C4-2B (cell line): Measurements from ENCODE around the gene CDCA7.
"Not testable (repeated sequence)": the region's sequence is repeated elsewhere in the genome, so short reads cannot be mapped to it uniquely, and the experiment has no call there.

Experiments used
- H3K27ac ChIP-seq: fragments of 450-650 bp; 2 replicates; pipeline ENCODE4 v1.5.1; 2017
- CTCF ChIP-seq: fragments of 450-650 bp; conservative IDR thresholded peaks from 2 replicates; pipeline ENCODE4 v1.5.1; 2017; ENCODE audit warnings: mild to moderate bottlenecking
- ZFX ChIP-seq: fragments of 450-650 bp; IDR thresholded peaks from 2 replicates; pipeline ENCODE4 v1.6.1; 2017

The CDCA7 gene

GRCh38 chr2:173407176-173407575, 52.5 kb downstream of the CDCA7 start:
- no peak overlapping the region for H3K27ac ChIP-seq
- TF ChIP-seq CTCF (no peak), ZFX (no peak)

DNA sequence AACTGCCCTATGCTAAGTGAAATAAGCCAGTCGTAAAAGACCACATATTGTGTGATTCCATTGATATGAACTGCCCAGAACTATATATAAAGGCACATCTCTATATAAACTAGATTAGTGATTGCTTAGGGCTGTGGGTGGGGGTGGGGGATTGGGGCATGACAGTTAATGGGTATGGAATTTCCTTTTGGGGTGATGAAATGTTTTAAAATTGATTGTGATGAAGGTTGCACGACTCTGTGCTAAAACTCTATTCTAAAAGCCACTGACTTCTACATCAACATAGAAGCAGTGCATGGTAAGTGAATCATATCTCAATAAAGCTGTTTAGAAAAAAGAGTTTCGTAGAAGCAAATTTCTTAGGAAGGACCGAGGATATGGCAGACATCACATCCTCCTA, 53.0 kb downstream of the CDCA7 start:
- H3K27ac ChIP-seq = no peak overlapping the region
- TF ChIP-seq ZFX (no peak), CTCF (no peak)

- H3K27ac ChIP-seq = no peak overlapping the region
- TF ChIP-seq CTCF = no peak
Measured at GRCh38 chr2:173410579-173410978, 55.9 kb downstream of the CDCA7 start.

DNA sequence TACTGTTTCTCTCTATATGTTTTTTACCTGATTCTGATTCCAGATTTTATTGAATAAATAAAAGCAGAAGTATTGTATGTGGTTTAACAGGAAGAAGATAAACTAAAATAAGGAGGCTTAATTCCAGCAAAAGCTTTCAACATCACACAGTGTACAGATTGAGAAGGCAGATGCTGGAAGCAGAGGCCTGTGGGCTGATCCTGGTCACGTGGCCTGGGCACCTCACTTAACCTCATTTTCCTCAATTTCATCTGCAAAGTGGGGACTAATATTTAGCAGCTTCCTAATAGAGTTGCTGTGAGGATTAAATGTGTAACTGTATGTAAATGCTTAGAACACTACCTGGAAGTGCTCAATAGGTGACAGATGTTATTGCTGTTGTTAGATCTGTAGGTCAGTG, 58.0 kb downstream of the CDCA7 start:
- no peak for TF ChIP-seq ZFX
- no peak for TF ChIP-seq CTCF
- no peak overlapping the region for H3K27ac ChIP-seq

DNA sequence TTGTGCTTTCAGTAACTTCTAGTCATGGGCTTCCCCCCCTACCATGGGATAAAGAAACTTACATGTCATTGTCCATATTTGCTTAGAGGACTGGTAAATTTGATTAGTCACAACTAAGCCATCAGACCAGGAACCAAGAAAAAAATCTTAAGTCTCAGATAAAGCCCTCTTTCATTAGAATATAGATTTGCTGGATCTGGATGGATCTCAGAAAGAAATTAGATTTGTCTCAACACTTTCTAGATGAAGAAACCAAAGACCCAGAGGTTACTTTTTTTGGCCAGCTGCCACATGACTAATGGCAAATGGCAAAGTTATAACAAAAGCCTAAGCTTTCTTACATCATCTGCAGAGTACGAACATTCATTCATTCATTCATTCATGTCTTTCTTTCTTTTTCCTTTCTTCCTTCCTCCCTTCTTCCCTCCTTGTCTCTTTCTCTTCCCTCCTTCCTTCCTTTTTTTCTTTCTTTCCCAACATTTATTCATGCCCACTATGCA, 60.2 kb downstream of the CDCA7 start:
- no peak for TF ChIP-seq CTCF
- TF ChIP-seq ZFX = no peak

DNA sequence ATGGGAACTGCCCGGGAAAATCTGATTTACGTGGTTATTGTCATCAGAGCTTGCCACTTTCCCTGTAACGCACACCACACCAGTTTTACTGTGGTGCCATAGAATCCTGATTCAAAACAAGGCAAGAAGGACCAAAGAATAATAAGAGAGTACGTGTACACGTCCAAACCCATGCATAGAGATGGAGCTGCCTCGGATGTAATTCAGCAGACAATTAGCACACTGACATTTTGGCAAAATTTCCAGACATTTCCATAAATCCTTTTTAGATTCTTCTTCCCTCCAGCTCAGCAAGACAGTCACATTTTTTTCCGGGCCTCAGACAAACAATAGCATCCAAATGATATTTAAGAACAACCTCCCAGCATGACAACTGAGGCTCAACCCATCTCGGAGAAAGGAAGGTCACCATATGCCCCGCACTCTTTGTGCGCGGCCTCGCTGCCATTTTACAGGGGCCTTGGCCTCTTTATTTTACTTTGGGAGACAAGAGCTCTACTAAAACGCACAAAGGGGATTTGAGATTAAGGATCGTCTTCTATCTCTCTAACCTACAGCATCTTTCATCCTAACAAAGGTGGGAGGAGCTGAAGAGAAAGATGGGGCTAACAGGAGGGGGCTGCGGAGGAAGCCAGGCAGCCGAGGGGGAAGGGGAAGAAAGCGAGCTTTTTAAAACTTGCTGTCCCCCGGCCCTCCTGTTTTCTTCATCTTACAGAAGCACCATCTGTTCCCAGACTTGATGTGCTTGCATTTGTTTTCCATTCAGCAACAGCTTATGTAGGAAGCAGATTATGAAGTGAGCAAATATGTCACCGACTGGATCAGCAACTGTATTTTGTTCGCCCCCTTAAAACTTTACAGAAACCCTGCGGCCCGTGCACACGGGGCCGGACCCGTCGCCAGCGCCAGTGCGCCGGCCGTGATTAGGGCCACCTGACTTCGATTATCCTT, 61.0 kb downstream of the CDCA7 start:
- H3K27ac ChIP-seq = no peak overlapping the region
- TF ChIP-seq ZFX (no peak), CTCF (no peak)

More for the DNA sequence above, 60.2 kb downstream of the CDCA7 start:
- no peak overlapping the region for H3K27ac ChIP-seq

DNA sequence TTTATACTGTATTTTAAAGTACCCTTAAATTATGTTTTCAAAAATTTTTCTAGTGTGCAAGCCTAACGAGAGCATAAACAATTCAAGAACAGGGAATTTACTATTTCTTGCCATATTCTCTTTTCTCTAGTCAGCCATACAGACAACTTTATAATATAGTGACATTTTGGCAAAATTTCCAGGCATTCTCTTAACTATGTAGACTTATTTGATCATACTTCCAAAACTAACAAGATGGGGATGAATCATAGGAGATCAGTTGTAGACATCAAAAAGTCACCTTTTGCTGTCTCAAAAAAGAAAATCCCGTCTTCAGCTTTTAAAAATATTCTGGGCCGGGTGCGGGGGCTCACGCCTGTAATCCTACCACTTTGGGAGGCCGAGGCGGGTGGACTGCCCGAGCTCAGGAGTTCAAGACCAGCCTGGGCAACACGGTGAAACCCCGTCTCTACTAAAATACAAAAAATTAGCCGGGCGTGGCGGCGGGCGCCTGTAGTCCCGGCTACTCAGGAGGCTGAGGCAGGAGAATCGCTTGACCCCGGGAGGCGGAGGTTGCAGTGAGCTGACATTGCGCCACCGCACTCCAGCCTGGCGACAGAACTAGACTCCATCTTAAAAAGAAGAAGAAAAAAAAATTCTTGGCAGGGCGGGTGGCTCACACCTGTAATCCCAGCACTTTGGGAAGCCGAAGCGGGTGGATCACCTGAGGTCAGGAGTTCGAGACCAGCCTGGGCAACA, 61.9 kb downstream of the CDCA7 start:
- not testable (repeated sequence) for H3K27ac ChIP-seq
